ENCODE results near the gene SETD6. TPM values are rescaled to one million over a fixed set of nuclear protein-coding genes. Genes with fewer than 3 reads are reported as not detected.

SETD6 gene
- polyA plus RNA-seq, 2 of the 4 experiments (the other 2 are of a cell fraction), result 19.2 to 27.5 TPM

GRCh38 chr16:58465817-58466216 is 49.5 kb upstream of the SETD6 start:
- ATAC-seq (no peak), DNase-seq (ENCODE audit: low read depth in 1 of 2, low spot score in 1 of 2) (no peak), FAIRE-seq (no peak)
- Histone ChIP-seq H3K27ac (no peak overlapping the region), H3K4me1 (peaks cover 11% of the 10 kb centered on the region; the same call in 2 of the 3 replicates), H3K4me3 (no peak overlapping the region), H3K4me2 (no peak overlapping the region), H3K9me3 (no peaks in the 10 kb centered on the region)
- WGBS (ENCODE audit: missing lambda C conversion rate), result 88% methylated on average over 13 of the region's 13 CpGs
- no peak for TF ChIP-seq PHF8 (IDR thresholded peaks at IDR 0.05; ENCODE audit: borderline replicate concordance, low read depth)
- no peak for TF ChIP-seq MYC (IDR thresholded peaks at IDR 0.05; ENCODE audit: borderline replicate concordance, low read length)
- no peak for TF ChIP-seq RNF2 (IDR thresholded peaks at IDR 0.05; ENCODE audit: borderline replicate concordance, low read depth)
- TF ChIP-seq HDAC2 (IDR thresholded peaks at IDR 0.05), result no peak
- TF ChIP-seq HEYL (CRISPR knock-in tag; IDR thresholded peaks at IDR 0.05), result no peak
- no peak for TF ChIP-seq BHLHE40 (IDR thresholded peaks at IDR 0.05; ENCODE audit: low read depth, low read length)
- TF ChIP-seq, protein P1, sequence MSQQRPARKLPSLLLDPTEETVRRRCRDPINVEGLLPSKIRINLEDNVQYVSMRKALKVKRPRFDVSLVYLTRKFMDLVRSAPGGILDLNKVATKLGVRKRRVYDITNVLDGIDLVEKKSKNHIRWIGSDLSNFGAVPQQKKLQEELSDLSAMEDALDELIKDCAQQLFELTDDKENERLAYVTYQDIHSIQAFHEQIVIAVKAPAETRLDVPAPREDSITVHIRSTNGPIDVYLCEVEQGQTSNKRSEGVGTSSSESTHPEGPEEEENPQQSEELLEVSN (IDR thresholded peaks at IDR 0.05; ENCODE audit: borderline replicate concordance, low read depth), result no peak
- TF ChIP-seq FOSB (CRISPR knock-in tag; IDR thresholded peaks at IDR 0.05), result no peak
- no peak for TF ChIP-seq FOXS1 (CRISPR knock-in tag; IDR thresholded peaks at IDR 0.05)
- ChIA-PET CTCF (interaction anchor here (0.8 to 3.5 kb wide), 9 partner anchors 11 to 208 kb away, joined by 3 to 26 read pairs (median 4); no protein-coding TSS in a partner anchor), POLR2A (no interaction called here)

DNA sequence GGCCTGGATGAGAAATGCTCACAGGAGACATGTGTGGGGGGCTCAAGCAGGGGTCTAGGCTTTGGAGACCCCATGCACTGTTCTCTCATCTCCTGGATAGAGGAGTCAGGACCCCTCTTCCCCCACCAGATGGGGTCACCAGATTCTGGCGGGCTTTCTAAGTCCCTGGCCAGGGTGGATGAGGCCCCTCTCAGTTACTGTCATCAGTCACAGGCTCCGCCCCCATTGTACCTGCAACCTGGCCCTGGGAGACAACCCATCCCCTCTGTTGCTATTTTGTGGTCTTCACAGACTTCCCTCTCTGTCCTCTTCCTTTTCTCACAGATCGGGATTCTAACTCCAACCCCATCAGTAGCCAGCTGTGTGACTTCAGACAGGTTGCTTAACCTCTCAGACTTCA is 48.9 kb upstream of the SETD6 start:
- no peak overlapping the region for H3K27ac ChIP-seq
- ATAC-seq, result no peak
- no peak overlapping the region for H3K4me2 ChIP-seq
- H3K9me3 ChIP-seq, result no peaks in the 10 kb centered on the region
- ChIA-PET POLR2A (no interaction called here), CTCF (interaction anchor here (1.1 to 3.5 kb wide), 7 partner anchors 11 to 208 kb away, joined by 3 to 26 read pairs (median 5); no protein-coding TSS in a partner anchor)
- H3K4me3 ChIP-seq, result no peak overlapping the region
- TF ChIP-seq RARB (CRISPR knock-in tag; IDR thresholded peaks at IDR 0.05) (no peak), EP300 (IDR thresholded peaks at IDR 0.05) (no peak), MAFK (IDR thresholded peaks at IDR 0.05; ENCODE audit: partially characterized antibody) (no peak), PBX3 (IDR thresholded peaks at IDR 0.05) (no peak), HEYL (CRISPR knock-in tag; IDR thresholded peaks at IDR 0.05) (no peak), ZFP36 (IDR thresholded peaks at IDR 0.05; ENCODE audit: borderline replicate concordance, partially characterized antibody) (no peak)
- TF ChIP-seq, protein P2, sequence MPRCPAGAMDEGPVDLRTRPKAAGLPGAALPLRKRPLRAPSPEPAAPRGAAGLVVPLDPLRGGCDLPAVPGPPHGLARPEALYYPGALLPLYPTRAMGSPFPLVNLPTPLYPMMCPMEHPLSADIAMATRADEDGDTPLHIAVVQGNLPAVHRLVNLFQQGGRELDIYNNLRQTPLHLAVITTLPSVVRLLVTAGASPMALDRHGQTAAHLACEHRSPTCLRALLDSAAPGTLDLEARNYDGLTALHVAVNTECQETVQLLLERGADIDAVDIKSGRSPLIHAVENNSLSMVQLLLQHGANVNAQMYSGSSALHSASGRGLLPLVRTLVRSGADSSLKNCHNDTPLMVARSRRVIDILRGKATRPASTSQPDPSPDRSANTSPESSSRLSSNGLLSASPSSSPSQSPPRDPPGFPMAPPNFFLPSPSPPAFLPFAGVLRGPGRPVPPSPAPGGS (IDR thresholded peaks at IDR 0.05), result no peak
- no peak for FAIRE-seq
- peaks cover 7% of the 10 kb centered on the region; the same call in 2 of the 3 replicates for H3K4me1 ChIP-seq
- WGBS (ENCODE audit: missing lambda C conversion rate), result 70% methylated on average over 3 of the region's 3 CpGs
- DNase-seq (ENCODE audit: low read depth in 1 of 2, low spot score in 1 of 2), result no peak

GRCh38 chr16:58467905-58468304 is 47.4 kb upstream of the SETD6 start:
- no peak for DNase-seq (ENCODE audit: low read depth in 1 of 2, low spot score in 1 of 2)
- H3K4me3 ChIP-seq, result no peak overlapping the region
- POLR2A ChIA-PET, result no interaction called here
- no peak overlapping the region for H3K27ac ChIP-seq
- no peaks in the 10 kb centered on the region for H3K9me3 ChIP-seq
- FAIRE-seq, result no peak
- no peak for TF ChIP-seq RNF2 (IDR thresholded peaks at IDR 0.05; ENCODE audit: borderline replicate concordance, low read depth)
- TF ChIP-seq, protein P3, sequence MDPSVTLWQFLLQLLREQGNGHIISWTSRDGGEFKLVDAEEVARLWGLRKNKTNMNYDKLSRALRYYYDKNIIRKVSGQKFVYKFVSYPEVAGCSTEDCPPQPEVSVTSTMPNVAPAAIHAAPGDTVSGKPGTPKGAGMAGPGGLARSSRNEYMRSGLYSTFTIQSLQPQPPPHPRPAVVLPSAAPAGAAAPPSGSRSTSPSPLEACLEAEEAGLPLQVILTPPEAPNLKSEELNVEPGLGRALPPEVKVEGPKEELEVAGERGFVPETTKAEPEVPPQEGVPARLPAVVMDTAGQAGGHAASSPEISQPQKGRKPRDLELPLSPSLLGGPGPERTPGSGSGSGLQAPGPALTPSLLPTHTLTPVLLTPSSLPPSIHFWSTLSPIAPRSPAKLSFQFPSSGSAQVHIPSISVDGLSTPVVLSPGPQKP (IDR thresholded peaks at IDR 0.05; ENCODE audit: low read depth, low read length), result no peak
- CTCF ChIA-PET, result interaction anchor here (2.1 to 5.7 kb wide), 2 partner anchors 19 to 131 kb away, joined by 13 to 33 read pairs; no protein-coding TSS in a partner anchor
- H3K4me2 ChIP-seq, result no peak overlapping the region
- 91% methylated on average over 5 of the region's 5 CpGs for WGBS (ENCODE audit: missing lambda C conversion rate)
- H3K4me1 ChIP-seq, result peaks cover 7% of the 10 kb centered on the region; the same call in 2 of the 3 replicates
- no peak for ATAC-seq

All from A549 (cell line).